ENCODE measurements around the gene PPT2.

DNA sequence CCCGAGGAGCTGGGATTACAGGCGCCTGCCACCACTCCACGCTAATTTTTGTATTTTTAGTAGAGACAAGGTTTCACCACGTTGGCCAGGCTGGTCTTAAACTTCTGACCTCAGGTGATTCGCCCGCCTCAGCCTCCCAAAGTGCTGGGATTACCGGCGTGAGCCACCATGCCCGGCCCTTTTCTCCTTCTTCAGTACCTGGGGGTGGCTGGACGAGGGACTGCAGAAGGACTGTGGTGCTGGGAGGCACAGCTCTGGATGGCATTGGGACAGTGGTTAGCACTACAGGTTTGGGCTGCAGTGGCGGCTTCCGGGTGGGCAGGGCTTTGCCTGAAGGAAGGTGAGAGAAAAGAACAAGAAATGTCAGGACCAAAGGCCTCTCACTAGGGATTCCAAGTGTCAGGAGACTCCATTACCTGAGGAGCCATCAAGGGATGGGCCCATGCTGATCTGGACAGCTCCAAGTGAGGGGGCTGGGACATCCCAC, 33.3 kb upstream of the PPT2 start:
- TF ChIP-seq, protein P1, sequence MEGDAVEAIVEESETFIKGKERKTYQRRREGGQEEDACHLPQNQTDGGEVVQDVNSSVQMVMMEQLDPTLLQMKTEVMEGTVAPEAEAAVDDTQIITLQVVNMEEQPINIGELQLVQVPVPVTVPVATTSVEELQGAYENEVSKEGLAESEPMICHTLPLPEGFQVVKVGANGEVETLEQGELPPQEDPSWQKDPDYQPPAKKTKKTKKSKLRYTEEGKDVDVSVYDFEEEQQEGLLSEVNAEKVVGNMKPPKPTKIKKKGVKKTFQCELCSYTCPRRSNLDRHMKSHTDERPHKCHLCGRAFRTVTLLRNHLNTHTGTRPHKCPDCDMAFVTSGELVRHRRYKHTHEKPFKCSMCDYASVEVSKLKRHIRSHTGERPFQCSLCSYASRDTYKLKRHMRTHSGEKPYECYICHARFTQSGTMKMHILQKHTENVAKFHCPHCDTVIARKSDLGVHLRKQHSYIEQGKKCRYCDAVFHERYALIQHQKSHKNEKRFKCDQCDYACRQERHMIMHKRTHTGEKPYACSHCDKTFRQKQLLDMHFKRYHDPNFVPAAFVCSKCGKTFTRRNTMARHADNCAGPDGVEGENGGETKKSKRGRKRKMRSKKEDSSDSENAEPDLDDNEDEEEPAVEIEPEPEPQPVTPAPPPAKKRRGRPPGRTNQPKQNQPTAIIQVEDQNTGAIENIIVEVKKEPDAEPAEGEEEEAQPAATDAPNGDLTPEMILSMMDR (IDR thresholded peaks at IDR 0.05) = no peak
- no peak for TF ChIP-seq SMAD3 (CRISPR knock-in tag; IDR thresholded peaks at IDR 0.05; ENCODE audit: borderline replicate concordance)

Measured in WTC11 (cell line).